Stimulated activated effector memory CD8-positive, alpha-beta T cell treated with anti-CD3 and anti-CD28 coated beads, Interleukin-12 subunit alpha, Interleukin-12 subunit beta, amount 100 ng/mL, for 72 hours (primary cell): Measurements from ENCODE around the gene GPD1.

ENCODE experiments used
- ATAC-seq: fragments of 150-1000 bp; cut with Tn5 transposase; 2 replicates; pipeline ENCODE4 v1.10.0; 2021
- DNase-seq, 2 donors: peaks; one replicate each; pipeline ENCODE4 v3.0.0; 2021 to 2022; ENCODE audit warnings: low spot score in 2 of 2
- H3K27ac Mint-ChIP-seq: one replicate; pipeline ENCODE4 v1.8.0; 2022; ENCODE audit warnings: mild to moderate bottlenecking, mixed read lengths
- H3K36me3 Mint-ChIP-seq: one replicate; pipeline ENCODE4 v1.8.0; 2022; ENCODE audit warnings: mild to moderate bottlenecking, mixed read lengths
- H3K4me1 Mint-ChIP-seq: one replicate; pipeline ENCODE4 v1.8.0; 2022; ENCODE audit warnings: mixed read lengths
- H3K4me3 Mint-ChIP-seq: one replicate; pipeline ENCODE4 v1.8.0; 2022; ENCODE audit warnings: mild to moderate bottlenecking, mixed read lengths
- H3K9me3 Mint-ChIP-seq: one replicate; pipeline ENCODE4 v1.8.0; 2022; ENCODE audit warnings: mixed read lengths

GPD1 gene

GRCh38 chr12:50084775-50085614, 18.8 kb upstream of the GPD1 start, which contains the start of gene SMARCD1:
Gene SMARCD1 (plus strand): TSS chr12:50085342. CDS start chr12:50085370, 28 bp downstream.
- Mint-ChIP-seq H3K4me3 (peak within 1 kb of the TSS; percentile 86), H3K9me3 (no peaks in the 10 kb centered on the region), H3K36me3 (peaks cover 35% of the 10 kb centered on the region), H3K4me1 (peaks cover 41% of the 10 kb centered on the region), H3K27ac (peak within 1 kb of the TSS; percentile 94)
- ATAC-seq (peak; percentile 95), DNase-seq (peak; percentile 63 to 88)

GRCh38 chr12:50085615-50086072, 18.2 kb upstream of the GPD1 start:
- no peaks in the 10 kb centered on the region for H3K9me3 Mint-ChIP-seq
- H3K4me1 Mint-ChIP-seq = peaks cover 41% of the 10 kb centered on the region
- H3K4me3 Mint-ChIP-seq = peak overlapping the region; percentile 86
- DNase-seq (no peak), ATAC-seq (no peak)
- peaks cover 42% of the 10 kb centered on the region for H3K36me3 Mint-ChIP-seq
- H3K27ac Mint-ChIP-seq = peak overlapping the region; percentile 94

GRCh38 chr12:50086148-50086547, 17.7 kb upstream of the GPD1 start:
- no peak for DNase-seq
- no peaks in the 10 kb centered on the region for H3K9me3 Mint-ChIP-seq
- peaks cover 47% of the 10 kb centered on the region for H3K36me3 Mint-ChIP-seq
- H3K27ac Mint-ChIP-seq = no peak overlapping the region
- peak overlapping the region; percentile 86 for H3K4me3 Mint-ChIP-seq
- peaks cover 41% of the 10 kb centered on the region for H3K4me1 Mint-ChIP-seq
- no peak for ATAC-seq

- peak overlapping the region; percentile 68 for H3K27ac Mint-ChIP-seq
- peaks cover 41% of the 10 kb centered on the region for H3K4me1 Mint-ChIP-seq
- no peak overlapping the region for H3K4me3 Mint-ChIP-seq
- H3K36me3 Mint-ChIP-seq = peaks cover 57% of the 10 kb centered on the region
- no peak for ATAC-seq
- no peaks in the 10 kb centered on the region for H3K9me3 Mint-ChIP-seq
- no peak for DNase-seq
Observed at GRCh38 chr12:50087151-50087550, 16.7 kb upstream of the GPD1 start.

GRCh38 chr12:50087995-50088394, 15.8 kb upstream of the GPD1 start:
- no peak for ATAC-seq

GRCh38 chr12:50088577-50089335, 15.1 kb upstream of the GPD1 start:
- peak; percentile 53 for ATAC-seq
- Mint-ChIP-seq H3K27ac (peak overlapping the region; percentile 68), H3K36me3 (peaks cover 73% of the 10 kb centered on the region), H3K9me3 (no peaks in the 10 kb centered on the region), H3K4me1 (peaks cover 36% of the 10 kb centered on the region), H3K4me3 (peak overlapping the region; percentile 11)
- peak; percentile 45 to 75 for DNase-seq

More at GRCh38 chr12:50087995-50088394, 15.8 kb upstream of the GPD1 start:
- Mint-ChIP-seq H3K4me3 (peak overlapping the region; percentile 11), H3K27ac (peak overlapping the region; percentile 68), H3K36me3 (peaks cover 65% of the 10 kb centered on the region), H3K9me3 (no peaks in the 10 kb centered on the region), H3K4me1 (peaks cover 41% of the 10 kb centered on the region)
- no peak for DNase-seq

- Mint-ChIP-seq H3K27ac (peak overlapping the region; percentile 32), H3K36me3 (peaks cover 82% of the 10 kb centered on the region), H3K9me3 (no peaks in the 10 kb centered on the region), H3K4me1 (peaks cover 34% of the 10 kb centered on the region), H3K4me3 (no peak overlapping the region)
- ATAC-seq (no peak), DNase-seq (no peak)
Observed at GRCh38 chr12:50089730-50090129, 14.1 kb upstream of the GPD1 start.

GRCh38 chr12:50090391-50090790, 13.4 kb upstream of the GPD1 start:
- Mint-ChIP-seq H3K27ac (peak overlapping the region; percentile 32), H3K9me3 (no peaks in the 10 kb centered on the region), H3K4me3 (no peak overlapping the region), H3K4me1 (peaks cover 34% of the 10 kb centered on the region), H3K36me3 (peaks cover 89% of the 10 kb centered on the region)
- no peak for DNase-seq
- ATAC-seq = no peak

- no peak for DNase-seq
- no peak overlapping the region for H3K27ac Mint-ChIP-seq
Observed at GRCh38 chr12:50097952-50098351, 5.9 kb upstream of the GPD1 start.

GRCh38 chr12:50099302-50100008, 4.4 kb upstream of the GPD1 start:
- Mint-ChIP-seq H3K27ac (peak overlapping the region; percentile 92), H3K4me1 (peaks cover 6% of the 10 kb centered on the region), H3K36me3 (peaks cover 74% of the 10 kb centered on the region), H3K4me3 (no peak overlapping the region), H3K9me3 (no peaks in the 10 kb centered on the region)
- no peak for ATAC-seq
- DNase-seq = no peak

More at GRCh38 chr12:50097952-50098351, 5.9 kb upstream of the GPD1 start:
- Mint-ChIP-seq H3K9me3 (no peaks in the 10 kb centered on the region), H3K4me3 (no peak overlapping the region), H3K4me1 (no peaks in the 10 kb centered on the region), H3K36me3 (peaks cover 89% of the 10 kb centered on the region)
- ATAC-seq = no peak

- H3K4me3 Mint-ChIP-seq = no peak overlapping the region
- H3K4me1 Mint-ChIP-seq = peaks cover 6% of the 10 kb centered on the region
- no peaks in the 10 kb centered on the region for H3K9me3 Mint-ChIP-seq
- DNase-seq (no peak), ATAC-seq (no peak)
- peak overlapping the region; percentile 92 for H3K27ac Mint-ChIP-seq
- H3K36me3 Mint-ChIP-seq = peaks cover 63% of the 10 kb centered on the region
Observed at GRCh38 chr12:50100561-50100960, 3.2 kb upstream of the GPD1 start.

- Mint-ChIP-seq H3K36me3 (peaks cover 52% of the 10 kb centered on the region), H3K27ac (no peak overlapping the region), H3K9me3 (no peaks in the 10 kb centered on the region), H3K4me1 (peaks cover 6% of the 10 kb centered on the region), H3K4me3 (no peak overlapping the region)
- DNase-seq (no peak), ATAC-seq (no peak)
Observed at GRCh38 chr12:50101663-50102062, 2.1 kb upstream of the GPD1 start.

GRCh38 chr12:50102131-50102531, 1.7 kb upstream of the GPD1 start:
- Mint-ChIP-seq H3K36me3 (peaks cover 47% of the 10 kb centered on the region), H3K4me1 (peaks cover 6% of the 10 kb centered on the region), H3K9me3 (no peaks in the 10 kb centered on the region), H3K27ac (peak overlapping the region; percentile 82), H3K4me3 (no peak overlapping the region)
- DNase-seq (no peak), ATAC-seq (no peak)

- Mint-ChIP-seq H3K4me1 (peaks cover 6% of the 10 kb centered on the region), H3K27ac (peak overlapping the region; percentile 82), H3K4me3 (no peak overlapping the region), H3K9me3 (no peaks in the 10 kb centered on the region), H3K36me3 (peaks cover 41% of the 10 kb centered on the region)
- ATAC-seq (no peak), DNase-seq (no peak)
Observed at GRCh38 chr12:50102646-50103309, 1.0 kb upstream of the GPD1 start.
